ENCODE results near the gene KANSL1. TPM values are rescaled to one million over a fixed set of nuclear protein-coding genes. Genes with fewer than 3 reads are reported as not detected.

KANSL1 gene
- total RNA-seq, 4 donors from 2014 or later = 91.3 to 120 (median 105) TPM

DNA sequence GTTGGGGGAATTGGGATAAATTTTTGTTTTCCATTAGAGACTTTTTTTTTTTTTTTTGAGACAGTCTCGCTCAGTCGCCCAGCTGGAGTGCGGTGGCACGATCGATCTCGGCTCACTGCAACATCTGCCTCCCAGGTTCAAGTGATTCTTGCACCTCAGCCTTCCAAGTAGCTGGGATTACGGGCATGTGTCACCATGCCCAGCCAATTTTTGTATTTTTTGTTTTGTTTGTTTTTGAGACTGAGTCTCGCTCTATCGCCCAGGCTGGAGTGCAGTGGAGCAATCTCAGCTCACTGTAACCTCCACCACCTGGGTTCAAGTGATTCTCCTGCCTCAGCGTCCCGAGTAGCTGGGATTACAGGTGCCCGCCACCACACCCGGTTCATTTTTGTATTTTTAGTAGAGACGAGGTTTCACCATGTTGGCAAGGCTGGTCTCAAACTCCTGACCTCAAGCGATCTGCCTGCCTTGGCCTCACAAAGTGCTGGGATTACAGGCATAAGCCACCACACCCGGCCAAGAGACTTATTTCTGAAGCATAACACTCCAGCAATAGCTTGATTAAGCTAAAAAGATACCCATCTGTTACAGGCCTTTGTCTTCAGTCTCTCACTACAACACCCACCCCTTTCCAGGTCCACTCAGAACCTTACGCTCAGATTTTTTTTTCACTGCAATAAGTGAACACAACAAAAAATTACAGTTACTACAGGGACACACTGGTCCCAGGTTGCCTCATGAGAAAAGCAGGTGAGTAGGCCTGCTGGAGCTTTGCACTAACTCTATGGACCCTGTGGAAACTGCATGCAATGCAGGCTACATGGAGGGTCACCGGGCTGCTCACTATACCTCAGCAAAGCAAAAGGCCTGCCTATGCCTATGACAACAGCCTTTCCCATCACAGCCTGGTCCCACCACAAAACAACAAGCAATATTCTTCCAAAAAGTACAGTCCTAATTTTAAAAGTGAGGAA, 34.6 kb downstream of the KANSL1 start:
- Histone ChIP-seq H3K4me3 (peak overlapping the region in 1 of 4 donors; percentile 7), H3K36me3 (no peaks in the 10 kb centered on the region), H3K27ac (peak overlapping the region in 2 of 4 donors; percentile 58 to 73), H3K4me1 (peaks cover 0 to 92% (median 64%) of the 10 kb centered on the region in 4 donors), H3K9me3 (no peaks in the 10 kb centered on the region), H3K27me3 (no peaks in the 10 kb centered on the region)
- 71 to 73% methylated on average over 18 of the region's 18 CpGs for WGBS, 2 donors
- no peak for DNase-seq (ENCODE audit: low spot score in 2 of 2)
- no peak for TF ChIP-seq EP300 (IDR thresholded peaks at IDR 0.05)
- TF ChIP-seq POLR2A (IDR thresholded peaks at IDR 0.05) = no peak
- TF ChIP-seq, protein P1, sequence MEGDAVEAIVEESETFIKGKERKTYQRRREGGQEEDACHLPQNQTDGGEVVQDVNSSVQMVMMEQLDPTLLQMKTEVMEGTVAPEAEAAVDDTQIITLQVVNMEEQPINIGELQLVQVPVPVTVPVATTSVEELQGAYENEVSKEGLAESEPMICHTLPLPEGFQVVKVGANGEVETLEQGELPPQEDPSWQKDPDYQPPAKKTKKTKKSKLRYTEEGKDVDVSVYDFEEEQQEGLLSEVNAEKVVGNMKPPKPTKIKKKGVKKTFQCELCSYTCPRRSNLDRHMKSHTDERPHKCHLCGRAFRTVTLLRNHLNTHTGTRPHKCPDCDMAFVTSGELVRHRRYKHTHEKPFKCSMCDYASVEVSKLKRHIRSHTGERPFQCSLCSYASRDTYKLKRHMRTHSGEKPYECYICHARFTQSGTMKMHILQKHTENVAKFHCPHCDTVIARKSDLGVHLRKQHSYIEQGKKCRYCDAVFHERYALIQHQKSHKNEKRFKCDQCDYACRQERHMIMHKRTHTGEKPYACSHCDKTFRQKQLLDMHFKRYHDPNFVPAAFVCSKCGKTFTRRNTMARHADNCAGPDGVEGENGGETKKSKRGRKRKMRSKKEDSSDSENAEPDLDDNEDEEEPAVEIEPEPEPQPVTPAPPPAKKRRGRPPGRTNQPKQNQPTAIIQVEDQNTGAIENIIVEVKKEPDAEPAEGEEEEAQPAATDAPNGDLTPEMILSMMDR (IDR thresholded peaks at IDR 0.05) = no peak

DNA sequence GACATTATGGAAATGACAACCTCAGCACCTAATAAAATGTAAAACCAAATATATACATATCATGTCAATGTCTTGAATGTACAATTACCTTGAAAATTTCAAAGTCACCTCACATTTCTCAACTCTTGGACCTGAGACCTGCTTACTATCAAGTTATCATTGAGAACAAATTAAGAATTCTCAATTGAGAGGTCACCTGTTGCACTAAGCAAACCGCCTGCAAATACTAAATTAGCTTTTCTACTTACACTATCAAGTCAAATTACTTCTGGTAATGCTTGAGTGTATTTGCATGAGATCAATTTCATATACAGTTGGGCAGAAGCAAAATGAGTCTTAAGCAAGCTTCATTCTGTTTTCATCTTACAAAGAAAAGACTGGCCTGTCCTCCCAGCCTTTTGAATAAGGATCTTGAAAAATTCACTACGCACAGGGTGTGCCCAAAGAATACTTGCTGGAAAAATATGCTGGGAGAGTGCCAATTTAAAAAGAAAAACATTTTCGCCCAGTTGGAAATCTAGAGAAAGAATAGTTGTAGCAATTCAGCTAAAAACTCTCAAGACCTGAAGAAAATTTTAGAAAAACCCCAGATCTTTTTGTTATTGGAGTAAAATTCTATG, 35.7 kb downstream of the KANSL1 start:
- H3K4me3 ChIP-seq = peak overlapping the region in 1 of 4 donors; percentile 7
- H3K27me3 ChIP-seq = no peaks in the 10 kb centered on the region
- no peaks in the 10 kb centered on the region for H3K9me3 ChIP-seq
- H3K4me1 ChIP-seq = peaks cover 0 to 92% (median 67%) of the 10 kb centered on the region in 4 donors
- no peaks in the 10 kb centered on the region for H3K36me3 ChIP-seq
- no peak for DNase-seq (ENCODE audit: low spot score in 2 of 2)
- peak overlapping the region in 2 of 4 donors; percentile 58 to 77 for H3K27ac ChIP-seq
- WGBS, 2 donors = 19 to 28% methylated on average over 3 of the region's 3 CpGs
- TF ChIP-seq EP300 (IDR thresholded peaks at IDR 0.05) (peak in 1 of 2 donors; percentile 22), POLR2A (IDR thresholded peaks at IDR 0.05) (no peak)

DNA sequence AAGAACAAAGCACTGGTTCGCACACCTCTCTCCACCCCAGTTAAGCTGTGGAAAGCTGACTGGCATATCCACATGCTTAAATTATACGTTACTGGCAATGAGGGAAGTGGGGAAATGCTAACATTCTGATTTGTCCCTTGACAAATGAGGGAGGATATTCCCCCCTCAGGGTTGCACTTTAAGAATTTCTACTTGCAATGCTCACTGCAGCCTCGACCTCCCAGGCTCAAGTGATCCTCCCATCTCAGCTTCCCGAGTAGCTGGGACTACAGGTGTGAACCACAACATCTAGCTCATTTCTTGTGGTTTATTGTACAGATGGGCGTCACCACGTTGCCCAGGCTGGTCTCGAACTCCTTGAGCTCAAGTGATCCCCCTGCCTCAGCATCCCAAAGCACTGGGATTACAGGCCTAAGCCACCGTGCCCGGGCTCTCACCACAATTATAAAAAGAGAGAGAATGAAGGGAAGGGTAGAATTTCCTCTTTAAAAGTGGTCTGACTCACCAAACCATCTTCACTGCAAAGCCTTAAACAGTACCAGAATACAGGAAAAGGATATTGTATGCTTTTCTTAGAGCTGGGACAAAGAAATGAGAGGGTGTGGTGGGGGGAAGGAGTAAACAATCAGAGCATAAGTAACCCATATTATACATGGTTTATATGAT, 38.9 kb downstream of the KANSL1 start:
- no peaks in the 10 kb centered on the region for H3K36me3 ChIP-seq

DNA sequence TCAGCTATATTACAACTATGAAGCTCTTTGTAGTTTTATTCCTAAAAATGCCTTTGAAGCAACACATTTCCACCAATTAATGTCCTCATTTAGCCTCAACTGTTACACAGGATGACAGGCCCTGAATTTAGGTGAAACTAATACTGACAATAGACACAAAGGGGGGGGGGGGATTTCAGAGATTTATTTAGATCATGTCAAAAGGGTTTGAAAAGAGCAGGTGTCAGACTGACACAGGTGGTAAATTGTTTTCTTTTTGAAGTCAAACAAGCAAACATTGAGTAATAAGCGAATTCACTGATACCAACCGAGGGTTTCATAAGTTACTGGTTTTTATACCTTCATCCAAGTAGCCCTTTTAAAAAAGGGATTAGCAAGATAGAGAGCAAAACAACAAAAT, 40.8 kb downstream of the KANSL1 start:
- Histone ChIP-seq H3K4me3 (no peak overlapping the region), H3K4me1 (peaks cover 0 to 91% (median 53%) of the 10 kb centered on the region in 4 donors), H3K9me3 (no peaks in the 10 kb centered on the region), H3K27ac (peak overlapping the region in 1 of 4 donors; percentile 32), H3K27me3 (no peaks in the 10 kb centered on the region), H3K36me3 (no peaks in the 10 kb centered on the region)
- DNase-seq (ENCODE audit: low spot score in 2 of 2) = no peak
- 75 to 82% methylated on average over 2 of the region's 2 CpGs for WGBS, 2 donors
- TF ChIP-seq, protein P1 (IDR thresholded peaks at IDR 0.05) = no peak
- TF ChIP-seq EP300 (IDR thresholded peaks at IDR 0.05) (no peak), POLR2A (IDR thresholded peaks at IDR 0.05) (no peak)

More for the DNA sequence above, 38.9 kb downstream of the KANSL1 start:
- Histone ChIP-seq H3K4me3 (no peak overlapping the region), H3K27ac (peak overlapping the region in 2 of 4 donors; percentile 38 to 63), H3K4me1 (peaks cover 0 to 100% (median 63%) of the 10 kb centered on the region in 4 donors), H3K27me3 (no peaks in the 10 kb centered on the region), H3K9me3 (no peaks in the 10 kb centered on the region)
- no peak for DNase-seq (ENCODE audit: low spot score in 2 of 2)
- TF ChIP-seq, protein P1 (IDR thresholded peaks at IDR 0.05) = no peak
- 58 to 59% methylated on average over 9 of the region's 9 CpGs for WGBS, 2 donors

DNA sequence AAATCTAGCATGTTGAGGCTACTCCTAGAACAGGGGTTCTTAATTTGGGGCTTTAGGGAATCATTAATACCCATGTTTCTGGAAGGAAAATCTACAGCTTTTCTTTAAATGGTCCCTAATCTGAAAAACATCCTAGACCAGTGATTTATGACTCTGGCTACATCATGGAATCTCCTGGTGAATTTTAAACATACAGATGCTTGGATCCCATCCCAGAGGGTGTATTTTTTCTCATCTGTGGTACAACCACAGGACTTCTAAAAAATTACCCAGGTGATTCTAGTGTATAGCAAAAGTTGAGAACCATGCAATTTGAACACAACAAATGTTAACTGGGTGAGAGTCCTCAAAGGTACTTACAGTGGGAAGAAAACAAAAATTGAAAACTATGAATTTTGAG, 41.5 kb downstream of the KANSL1 start:
- TF ChIP-seq EP300 (IDR thresholded peaks at IDR 0.05) (no peak), POLR2A (IDR thresholded peaks at IDR 0.05) (no peak)
- TF ChIP-seq, protein P1 (IDR thresholded peaks at IDR 0.05) = no peak
- peaks cover 0 to 89% (median 46%) of the 10 kb centered on the region in 4 donors for H3K4me1 ChIP-seq
- H3K36me3 ChIP-seq = no peaks in the 10 kb centered on the region
- no peak overlapping the region for H3K4me3 ChIP-seq
- DNase-seq (ENCODE audit: low spot score in 2 of 2) = no peak
- H3K9me3 ChIP-seq = no peaks in the 10 kb centered on the region
- H3K27me3 ChIP-seq = no peaks in the 10 kb centered on the region
- no peak overlapping the region for H3K27ac ChIP-seq
